ENCODE data around the gene FLT1.

DNA sequence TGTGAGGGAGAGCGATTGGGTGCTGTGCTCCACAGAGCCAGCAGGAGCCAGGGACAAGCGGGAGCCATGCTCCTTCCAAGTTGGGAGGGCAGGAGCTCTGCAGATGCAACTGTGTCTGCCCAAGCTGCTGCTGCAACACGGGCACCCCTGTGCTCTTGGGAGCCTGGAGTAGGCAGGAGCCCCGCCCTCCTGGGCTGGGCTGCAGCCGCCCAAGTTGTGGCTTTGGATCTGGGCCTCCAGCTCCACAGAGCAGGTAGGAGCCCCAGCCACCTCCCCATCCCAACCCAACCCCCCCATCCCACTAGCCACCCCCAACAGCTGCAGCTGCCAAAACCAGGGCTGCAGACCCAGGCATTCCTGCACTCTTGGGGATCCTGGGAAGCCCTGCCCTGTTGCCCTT, 39.9 kb upstream of the FLT1 start:
- TF ChIP-seq, protein P1, sequence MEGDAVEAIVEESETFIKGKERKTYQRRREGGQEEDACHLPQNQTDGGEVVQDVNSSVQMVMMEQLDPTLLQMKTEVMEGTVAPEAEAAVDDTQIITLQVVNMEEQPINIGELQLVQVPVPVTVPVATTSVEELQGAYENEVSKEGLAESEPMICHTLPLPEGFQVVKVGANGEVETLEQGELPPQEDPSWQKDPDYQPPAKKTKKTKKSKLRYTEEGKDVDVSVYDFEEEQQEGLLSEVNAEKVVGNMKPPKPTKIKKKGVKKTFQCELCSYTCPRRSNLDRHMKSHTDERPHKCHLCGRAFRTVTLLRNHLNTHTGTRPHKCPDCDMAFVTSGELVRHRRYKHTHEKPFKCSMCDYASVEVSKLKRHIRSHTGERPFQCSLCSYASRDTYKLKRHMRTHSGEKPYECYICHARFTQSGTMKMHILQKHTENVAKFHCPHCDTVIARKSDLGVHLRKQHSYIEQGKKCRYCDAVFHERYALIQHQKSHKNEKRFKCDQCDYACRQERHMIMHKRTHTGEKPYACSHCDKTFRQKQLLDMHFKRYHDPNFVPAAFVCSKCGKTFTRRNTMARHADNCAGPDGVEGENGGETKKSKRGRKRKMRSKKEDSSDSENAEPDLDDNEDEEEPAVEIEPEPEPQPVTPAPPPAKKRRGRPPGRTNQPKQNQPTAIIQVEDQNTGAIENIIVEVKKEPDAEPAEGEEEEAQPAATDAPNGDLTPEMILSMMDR (IDR thresholded peaks at IDR 0.05; ENCODE audit: borderline replicate concordance, extremely low read depth, low read length, poor library complexity, severe bottlenecking), result no peak
- TF ChIP-seq EZH2 (IDR thresholded peaks at IDR 0.05; ENCODE audit: borderline replicate concordance, low read depth, low read length, severe bottlenecking), result no peak

All from DND-41 (cell line).